ENCODE data around the gene EREG.

DNA sequence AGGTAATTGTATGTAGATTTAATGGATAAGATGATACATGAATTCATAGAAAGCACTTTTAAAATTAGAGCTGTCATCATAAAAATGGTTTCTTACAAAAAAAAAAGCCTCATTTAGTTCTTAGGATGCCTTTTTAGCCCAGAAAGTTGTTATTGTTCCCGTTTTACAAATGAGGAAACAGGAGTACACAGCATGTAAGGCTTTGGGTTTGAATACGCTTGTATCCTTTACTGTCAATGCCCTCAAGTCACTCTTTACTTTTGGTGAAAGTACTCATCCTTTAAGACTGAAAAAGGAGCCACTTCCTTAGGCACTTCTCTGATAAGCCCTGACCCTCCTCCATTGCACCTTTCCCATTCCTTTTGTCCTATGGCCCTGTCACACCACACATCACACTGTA is 4.9 kb downstream of the EREG start:
- TF ChIP-seq CTCF (IDR thresholded peaks at IDR 0.05; ENCODE audit: insufficient read depth, low read depth, low read length) (no peak), EZH2 (IDR thresholded peaks at IDR 0.05; ENCODE audit: insufficient read depth, low read length) (no peak)

Measured in astrocyte (in vitro differentiated cells and primary cell).